NCI-H128 (cell line): ENCODE data around the gene PRH1.

ENCODE experiments used
- DNase-seq: peaks from one replicate; lab custom pipeline; 2025; ENCODE audit not compliant: unreplicated experiment; lab: John Stamatoyannopoulos, UW

PRH1 gene

GRCh38 chr12:10884086-10884725 is at the start of gene PRH1:
Gene PRH1, minus strand, starts transcription at chr12:10884255. Its CDS starts 38 bp downstream, at chr12:10884217.
- no peak for DNase-seq

- no peak for DNase-seq
Measured at GRCh38 chr12:10928746-10929286, 44.8 kb upstream of the PRH1 start, which contains the start of gene PRH2. Gene PRH2, plus strand, starts transcription at chr12:10929236. Its CDS starts 38 bp downstream, at chr12:10929274.

- no peak for DNase-seq
Measured at GRCh38 chr12:10926269-10926668, 42.2 kb upstream of the PRH1 start.

GRCh38 chr12:10919809-10920208 is 35.8 kb upstream of the PRH1 start:
- no peak for DNase-seq

- no peak for DNase-seq
Measured at GRCh38 chr12:10910380-10910779, 26.3 kb upstream of the PRH1 start.

GRCh38 chr12:10909462-10909861 is 25.4 kb upstream of the PRH1 start, which contains the start of gene TAS2R13:
Gene TAS2R13, minus strand, starts transcription at chr12:10909562. Its CDS starts 264 bp downstream, at chr12:10909298.
- DNase-seq = no peak

- no peak for DNase-seq
Measured at GRCh38 chr12:10904686-10905085, 20.6 kb upstream of the PRH1 start.

- no peak for DNase-seq
Measured at GRCh38 chr12:10901427-10901826, 17.4 kb upstream of the PRH1 start.

GRCh38 chr12:10900972-10901371 is 16.9 kb upstream of the PRH1 start:
- no peak for DNase-seq

- DNase-seq = no peak
Measured at GRCh38 chr12:10900530-10900929, 16.5 kb upstream of the PRH1 start.

- no peak for DNase-seq
Measured at GRCh38 chr12:10896854-10897253, 12.8 kb upstream of the PRH1 start.

- no peak for DNase-seq
Measured at GRCh38 chr12:10891937-10892336, 7.9 kb upstream of the PRH1 start.

GRCh38 chr12:10889226-10889625 is 5.2 kb upstream of the PRH1 start:
- no peak for DNase-seq

GRCh38 chr12:10873378-10873777 is 10.7 kb downstream of the PRH1 start:
- no peak for DNase-seq

- no peak for DNase-seq
Measured at GRCh38 chr12:10867381-10867780, 16.7 kb downstream of the PRH1 start.

GRCh38 chr12:10863512-10864218 is 20.4 kb downstream of the PRH1 start:
- no peak for DNase-seq

- no peak for DNase-seq
Measured at GRCh38 chr12:10861366-10861765, 22.7 kb downstream of the PRH1 start.

- DNase-seq = no peak
Measured at GRCh38 chr12:10855807-10856206, 28.2 kb downstream of the PRH1 start.

- DNase-seq = no peak
Measured at GRCh38 chr12:10853776-10854175, 30.3 kb downstream of the PRH1 start.

GRCh38 chr12:10851243-10851858 is 32.7 kb downstream of the PRH1 start:
- DNase-seq = no peak

- no peak for DNase-seq
Measured at GRCh38 chr12:10849425-10849878, 34.6 kb downstream of the PRH1 start, which contains the start of gene PRR4. Gene PRR4, minus strand, starts transcription at chr12:10849475. Its CDS starts 38 bp downstream, at chr12:10849437.

- DNase-seq = no peak
Measured at GRCh38 chr12:10847744-10848143, 36.3 kb downstream of the PRH1 start.
